Measurements from ENCODE around the gene TENM4. TPM values are rescaled to one million over a fixed set of nuclear protein-coding genes. Genes with fewer than 3 reads are reported as not detected.

Gene TENM4
- total RNA-seq, 4 donors from 2014 or later = 31.4 to 44.5 (median 38.0) TPM

- H3K27me3 ChIP-seq = no peaks in the 10 kb centered on the region
- WGBS = 77% methylated on average over 3 of the region's 7 CpGs
- DNase-seq (ENCODE audit: low spot score in 2 of 2) = no peak
- no peaks in the 10 kb centered on the region for H3K9me3 ChIP-seq
- no peak overlapping the region for H3K27ac ChIP-seq
- no peak overlapping the region for H3K4me3 ChIP-seq
- no peaks in the 10 kb centered on the region for H3K36me3 ChIP-seq
- H3K4me1 ChIP-seq = peaks cover 17% of the 10 kb centered on the region
- no peak for TF ChIP-seq POLR2A (IDR thresholded peaks at IDR 0.05)
- no peak for TF ChIP-seq EP300 (IDR thresholded peaks at IDR 0.05)
- no peak for TF ChIP-seq POLR2AphosphoS5 (IDR thresholded peaks at IDR 0.05)
- TF ChIP-seq CTCF (IDR thresholded peaks at IDR 0.05) = no peak
Observed at GRCh38 chr11:78851878-78852586, 588.8 kb downstream of the TENM4 start.

- H3K27ac ChIP-seq = no peak overlapping the region
- no peak for TF ChIP-seq POLR2A (IDR thresholded peaks at IDR 0.05)
- no peak for TF ChIP-seq POLR2AphosphoS5 (IDR thresholded peaks at IDR 0.05)
- no peak for TF ChIP-seq EP300 (IDR thresholded peaks at IDR 0.05)
- TF ChIP-seq CTCF (IDR thresholded peaks at IDR 0.05) = no peak
- 92% methylated on average over 3 of the region's 3 CpGs for WGBS
- no peaks in the 10 kb centered on the region for H3K36me3 ChIP-seq
- no peak overlapping the region for H3K4me3 ChIP-seq
- no peaks in the 10 kb centered on the region for H3K9me3 ChIP-seq
- H3K4me1 ChIP-seq = peaks cover 17% of the 10 kb centered on the region
- no peaks in the 10 kb centered on the region for H3K27me3 ChIP-seq
- no peak for DNase-seq (ENCODE audit: low spot score in 2 of 2)
Observed at GRCh38 chr11:78850078-78850477, 590.8 kb downstream of the TENM4 start.

- 83% methylated on average over 5 of the region's 5 CpGs for WGBS
- Histone ChIP-seq H3K27ac (no peak overlapping the region), H3K4me3 (no peak overlapping the region)
Observed at GRCh38 chr11:78846269-78846668, 594.6 kb downstream of the TENM4 start.

GRCh38 chr11:78845496-78845895, 595.3 kb downstream of the TENM4 start:
- WGBS = 86% methylated on average over 6 of the region's 6 CpGs
- no peak overlapping the region for H3K27ac ChIP-seq
- H3K4me1 ChIP-seq = peaks cover 11% of the 10 kb centered on the region
- no peaks in the 10 kb centered on the region for H3K36me3 ChIP-seq
- no peak for DNase-seq (ENCODE audit: low spot score in 2 of 2)
- no peak for TF ChIP-seq POLR2A (IDR thresholded peaks at IDR 0.05)
- no peak for TF ChIP-seq EP300 (IDR thresholded peaks at IDR 0.05)
- no peak for TF ChIP-seq CTCF (IDR thresholded peaks at IDR 0.05)
- TF ChIP-seq POLR2AphosphoS5 (IDR thresholded peaks at IDR 0.05) = no peak
- H3K4me3 ChIP-seq = no peak overlapping the region
- H3K9me3 ChIP-seq = no peaks in the 10 kb centered on the region
- H3K27me3 ChIP-seq = no peaks in the 10 kb centered on the region

More at GRCh38 chr11:78846269-78846668, 594.6 kb downstream of the TENM4 start:
- Histone ChIP-seq H3K27me3 (no peaks in the 10 kb centered on the region), H3K36me3 (no peaks in the 10 kb centered on the region), H3K9me3 (no peaks in the 10 kb centered on the region), H3K4me1 (peaks cover 7% of the 10 kb centered on the region)
- DNase-seq (ENCODE audit: low spot score in 2 of 2) = no peak
- no peak for TF ChIP-seq POLR2A (IDR thresholded peaks at IDR 0.05)
- no peak for TF ChIP-seq EP300 (IDR thresholded peaks at IDR 0.05)
- no peak for TF ChIP-seq POLR2AphosphoS5 (IDR thresholded peaks at IDR 0.05)
- no peak for TF ChIP-seq CTCF (IDR thresholded peaks at IDR 0.05)

- H3K4me3 ChIP-seq = no peak overlapping the region
- no peaks in the 10 kb centered on the region for H3K9me3 ChIP-seq
- DNase-seq (ENCODE audit: low spot score in 2 of 2) = no peak
- H3K27ac ChIP-seq = no peak overlapping the region
- no peaks in the 10 kb centered on the region for H3K36me3 ChIP-seq
- 78% methylated on average over 5 of the region's 5 CpGs for WGBS
- no peaks in the 10 kb centered on the region for H3K27me3 ChIP-seq
- no peak for TF ChIP-seq POLR2AphosphoS5 (IDR thresholded peaks at IDR 0.05)
- no peak for TF ChIP-seq EP300 (IDR thresholded peaks at IDR 0.05)
- H3K4me1 ChIP-seq = peaks cover 16% of the 10 kb centered on the region
Observed at GRCh38 chr11:78841456-78842060, 599.3 kb downstream of the TENM4 start.
